Astrocyte (in vitro differentiated cells and primary cell): ENCODE measurements around the gene TMEM235. TPM values are rescaled to one million over a fixed set of nuclear protein-coding genes. Genes with fewer than 3 reads are reported as not detected.
A peak's percentile ranks its signal among the peaks of the same experiment; 100 is the strongest.

Source experiments
- DNase-seq: peaks from one replicate; pipeline ENCODE4 v3.0.0-alpha.2; 2010; ENCODE audit warnings: low read depth
- FAIRE-seq: peaks from 2 replicates; lab custom pipeline; 2011; peaks lifted over from hg19 to GRCh38; lab: Jason Lieb, UNC
- H2AFZ ChIP-seq: 2 replicates; pipeline ENCODE4 v1.6.0; 2012; ENCODE audit warnings: low read depth, low read length, inconsistent platforms
- H3K27ac ChIP-seq: 2 replicates; pipeline ENCODE4 v1.5.1; 2011; ENCODE audit warnings: low read depth, low read length, inconsistent platforms
- H3K27me3 ChIP-seq: 2 replicates; pipeline ENCODE4 v1.6.0; 2011; ENCODE audit warnings: low read length, inconsistent platforms; ENCODE audit not compliant: insufficient read depth
- H3K36me3 ChIP-seq: 2 replicates; pipeline ENCODE4 v1.5.1; 2011; ENCODE audit warnings: low read length, inconsistent platforms; ENCODE audit not compliant: insufficient read depth
- H3K4me1 ChIP-seq: 2 replicates; pipeline ENCODE4 v1.5.1; 2011; ENCODE audit warnings: low read length, inconsistent platforms; ENCODE audit not compliant: insufficient read depth
- H3K4me2 ChIP-seq: 2 replicates; pipeline ENCODE4 v1.6.0; 2012; ENCODE audit warnings: low read length, inconsistent platforms
- H3K4me3 ChIP-seq: 2 replicates; pipeline ENCODE4 v1.5.1; 2011; ENCODE audit warnings: low read depth, mild to moderate bottlenecking, low read length, inconsistent platforms; ENCODE audit not compliant: insufficient read depth
- H3K79me2 ChIP-seq: 2 replicates; pipeline ENCODE4 v1.6.0; 2012; ENCODE audit warnings: mild to moderate bottlenecking, low read length, inconsistent platforms; ENCODE audit not compliant: insufficient read depth
- H3K9ac ChIP-seq: 2 replicates; pipeline ENCODE4 v1.6.0; 2012; ENCODE audit warnings: mild to moderate bottlenecking, low read length, inconsistent platforms
- H3K9me3 ChIP-seq: 2 replicates; pipeline ENCODE4 v1.5.1; 2012; ENCODE audit warnings: low read depth, mild to moderate bottlenecking, low read length, inconsistent platforms; ENCODE audit not compliant: insufficient read depth
- H4K20me1 ChIP-seq: 2 replicates; pipeline ENCODE4 v1.6.0; 2012; ENCODE audit warnings: low read length, inconsistent platforms; ENCODE audit not compliant: insufficient read depth
- H3K27ac Mint-ChIP-seq: one replicate; pipeline ENCODE4 v1.8.0; 2021; ENCODE audit warnings: mild to moderate bottlenecking, mixed read lengths; ENCODE audit not compliant: unreplicated experiment
- H3K27me3 Mint-ChIP-seq: one replicate; pipeline ENCODE4 v1.8.0; 2021; ENCODE audit warnings: low read depth, mixed read lengths; ENCODE audit not compliant: unreplicated experiment
- H3K36me3 Mint-ChIP-seq: one replicate; pipeline ENCODE4 v1.8.0; 2021; ENCODE audit warnings: low read depth, mixed read lengths; ENCODE audit not compliant: unreplicated experiment
- H3K4me1 Mint-ChIP-seq: one replicate; pipeline ENCODE4 v1.8.0; 2021; ENCODE audit warnings: low read depth, mixed read lengths; ENCODE audit not compliant: unreplicated experiment
- H3K4me3 Mint-ChIP-seq: one replicate; pipeline ENCODE4 v1.8.0; 2021; ENCODE audit warnings: mild to moderate bottlenecking, moderate library complexity, mixed read lengths; ENCODE audit not compliant: unreplicated experiment
- H3K9me3 Mint-ChIP-seq: one replicate; pipeline ENCODE4 v1.8.0; 2021; ENCODE audit warnings: mild to moderate bottlenecking, mixed read lengths; ENCODE audit not compliant: unreplicated experiment
- EZH2 ChIP-seq: IDR thresholded peaks from 2 replicates; pipeline ENCODE4 v1.6.1; 2012; ENCODE audit warnings: mild to moderate bottlenecking, low read length, inconsistent platforms; ENCODE audit not compliant: insufficient read depth
- total RNA-seq: library from RNA; stranded (reverse); gene quantifications from 2 replicates; pipeline ENCODE4 v1.2.1, GENCODE V29; 2021
- TF ChIP-seq, protein P1 (sequence below): IDR thresholded peaks from 2 replicates; pipeline ENCODE4 v1.5.1; 2011; ENCODE audit warnings: low read depth, mild to moderate bottlenecking, inconsistent platforms, low read length, moderate library complexity; ENCODE audit not compliant: insufficient read depth

TMEM235 gene
- total RNA-seq, 1 donor from 2014 or later: not detected

GRCh38 chr17:78210111-78210510 is 21.3 kb upstream of the TMEM235 start:
- Histone ChIP-seq H2AFZ (no peak overlapping the region), H3K9me3 (no peaks in the 10 kb centered on the region), H3K36me3 (no peaks in the 10 kb centered on the region), H3K4me2 (no peak overlapping the region), H4K20me1 (no peaks in the 10 kb centered on the region), H3K4me3 (no peak overlapping the region), H3K27me3 (no peaks in the 10 kb centered on the region), H3K79me2 (peaks cover 11% of the 10 kb centered on the region), H3K4me1 (peaks cover 6% of the 10 kb centered on the region), H3K9ac (no peak overlapping the region), H3K27ac (no peak overlapping the region)
- no peak for TF ChIP-seq EZH2
- TF ChIP-seq, protein P1, sequence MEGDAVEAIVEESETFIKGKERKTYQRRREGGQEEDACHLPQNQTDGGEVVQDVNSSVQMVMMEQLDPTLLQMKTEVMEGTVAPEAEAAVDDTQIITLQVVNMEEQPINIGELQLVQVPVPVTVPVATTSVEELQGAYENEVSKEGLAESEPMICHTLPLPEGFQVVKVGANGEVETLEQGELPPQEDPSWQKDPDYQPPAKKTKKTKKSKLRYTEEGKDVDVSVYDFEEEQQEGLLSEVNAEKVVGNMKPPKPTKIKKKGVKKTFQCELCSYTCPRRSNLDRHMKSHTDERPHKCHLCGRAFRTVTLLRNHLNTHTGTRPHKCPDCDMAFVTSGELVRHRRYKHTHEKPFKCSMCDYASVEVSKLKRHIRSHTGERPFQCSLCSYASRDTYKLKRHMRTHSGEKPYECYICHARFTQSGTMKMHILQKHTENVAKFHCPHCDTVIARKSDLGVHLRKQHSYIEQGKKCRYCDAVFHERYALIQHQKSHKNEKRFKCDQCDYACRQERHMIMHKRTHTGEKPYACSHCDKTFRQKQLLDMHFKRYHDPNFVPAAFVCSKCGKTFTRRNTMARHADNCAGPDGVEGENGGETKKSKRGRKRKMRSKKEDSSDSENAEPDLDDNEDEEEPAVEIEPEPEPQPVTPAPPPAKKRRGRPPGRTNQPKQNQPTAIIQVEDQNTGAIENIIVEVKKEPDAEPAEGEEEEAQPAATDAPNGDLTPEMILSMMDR: no peak
- FAIRE-seq (no peak), DNase-seq (no peak)
- no peaks in the 10 kb centered on the region for H3K27me3 Mint-ChIP-seq
- no peak overlapping the region for H3K4me3 Mint-ChIP-seq
- peaks cover 8% of the 10 kb centered on the region for H3K36me3 Mint-ChIP-seq
- no peak overlapping the region for H3K27ac Mint-ChIP-seq
- no peaks in the 10 kb centered on the region for H3K9me3 Mint-ChIP-seq
- peaks cover 4% of the 10 kb centered on the region for H3K4me1 Mint-ChIP-seq

DNA sequence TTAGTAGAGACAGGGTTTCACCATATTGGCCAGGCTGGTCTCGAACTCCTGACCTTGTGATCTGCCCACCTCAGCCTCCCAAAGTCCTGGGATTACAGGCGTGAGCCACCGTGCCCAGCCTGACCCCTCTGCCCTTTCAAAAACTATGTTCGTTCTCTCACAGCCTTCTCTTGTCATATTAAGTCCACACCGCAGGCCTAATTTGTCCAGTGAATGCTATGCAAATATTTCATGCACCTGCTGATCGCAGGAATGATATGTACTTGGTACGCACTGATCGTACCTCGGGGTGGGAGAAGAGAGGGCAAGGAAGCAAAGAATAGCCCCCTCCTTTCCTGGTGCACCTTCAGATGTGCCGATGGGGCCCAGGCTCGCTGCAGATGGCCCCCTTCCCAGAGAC is 20.4 kb upstream of the TMEM235 start:
- DNase-seq (no peak), FAIRE-seq (no peak)
- Histone ChIP-seq H3K4me3 (no peak overlapping the region), H3K9me3 (no peaks in the 10 kb centered on the region), H3K36me3 (no peaks in the 10 kb centered on the region), H2AFZ (no peak overlapping the region), H4K20me1 (no peaks in the 10 kb centered on the region), H3K79me2 (peaks cover 19% of the 10 kb centered on the region), H3K4me2 (no peak overlapping the region), H3K9ac (no peak overlapping the region), H3K27me3 (no peaks in the 10 kb centered on the region), H3K4me1 (peaks cover 6% of the 10 kb centered on the region), H3K27ac (no peak overlapping the region)
- Mint-ChIP-seq H3K9me3 (no peaks in the 10 kb centered on the region), H3K27me3 (no peaks in the 10 kb centered on the region), H3K4me3 (no peak overlapping the region), H3K4me1 (peaks cover 6% of the 10 kb centered on the region), H3K27ac (no peak overlapping the region), H3K36me3 (peaks cover 4% of the 10 kb centered on the region)
- TF ChIP-seq EZH2: no peak
- TF ChIP-seq, protein P1: no peak

DNA sequence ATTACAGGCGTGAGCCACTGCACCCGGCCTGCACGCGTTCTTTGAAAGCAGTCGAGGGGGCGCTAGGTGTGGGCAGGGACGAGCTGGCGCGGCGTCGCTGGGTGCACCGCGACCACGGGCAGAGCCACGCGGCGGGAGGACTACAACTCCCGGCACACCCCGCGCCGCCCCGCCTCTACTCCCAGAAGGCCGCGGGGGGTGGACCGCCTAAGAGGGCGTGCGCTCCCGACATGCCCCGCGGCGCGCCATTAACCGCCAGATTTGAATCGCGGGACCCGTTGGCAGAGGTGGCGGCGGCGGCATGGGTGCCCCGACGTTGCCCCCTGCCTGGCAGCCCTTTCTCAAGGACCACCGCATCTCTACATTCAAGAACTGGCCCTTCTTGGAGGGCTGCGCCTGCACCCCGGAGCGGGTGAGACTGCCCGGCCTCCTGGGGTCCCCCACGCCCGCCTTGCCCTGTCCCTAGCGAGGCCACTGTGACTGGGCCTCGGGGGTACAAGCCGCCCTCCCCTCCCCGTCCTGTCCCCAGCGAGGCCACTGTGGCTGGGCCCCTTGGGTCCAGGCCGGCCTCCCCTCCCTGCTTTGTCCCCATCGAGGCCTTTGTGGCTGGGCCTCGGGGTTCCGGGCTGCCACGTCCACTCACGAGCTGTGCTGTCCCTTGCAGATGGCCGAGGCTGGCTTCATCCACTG is 17.3 kb upstream of the TMEM235 start, which contains the start of gene BIRC5:
TSS of gene BIRC5 (plus strand) at position 238 of the 690 bp plus-strand sequence. CDS start at position 302, 64 bp downstream.
- no peak within 1 kb of the TSS for H3K27ac Mint-ChIP-seq
- H3K9me3 ChIP-seq: no peaks in the 10 kb centered on the region
- H3K4me1 ChIP-seq: peaks cover 6% of the 10 kb centered on the region
- peak; percentile 55 for DNase-seq
- H3K4me3 ChIP-seq: peak within 1 kb of the TSS; percentile 75
- no peaks in the 10 kb centered on the region for H3K36me3 Mint-ChIP-seq
- H3K4me3 Mint-ChIP-seq: peak within 1 kb of the TSS; percentile 84
- H3K36me3 ChIP-seq: no peaks in the 10 kb centered on the region
- TF ChIP-seq, protein P1: no peak
- TF ChIP-seq EZH2: no peak
- H3K27ac ChIP-seq: peak within 1 kb of the TSS; percentile 84
- H3K4me1 Mint-ChIP-seq: peaks cover 6% of the 10 kb centered on the region
- H4K20me1 ChIP-seq: no peaks in the 10 kb centered on the region
- peaks cover 34% of the 10 kb centered on the region for H3K79me2 ChIP-seq
- H3K27me3 ChIP-seq: no peaks in the 10 kb centered on the region
- no peak for FAIRE-seq
- peak within 1 kb of the TSS; percentile 90 for H3K9ac ChIP-seq
- no peaks in the 10 kb centered on the region for H3K9me3 Mint-ChIP-seq
- no peaks in the 10 kb centered on the region for H3K27me3 Mint-ChIP-seq
- H3K4me2 ChIP-seq: peak within 1 kb of the TSS; percentile 94
- peak within 1 kb of the TSS; percentile 95 for H2AFZ ChIP-seq
